GM19438 (cell line): ENCODE results near the gene TSPAN13.

ENCODE experiments used
- ATAC-seq: cut with Tn5 transposase; IDR thresholded peaks from one replicate; pipeline ENCODE4 v1.9.1; 2021; ENCODE audit warnings: low read depth; ENCODE audit not compliant: unreplicated experiment

The TSPAN13 gene

GRCh38 chr7:16773884-16774283 is 20.3 kb downstream of the TSPAN13 start:
- ATAC-seq = no peak

- no peak for ATAC-seq
Measured at GRCh38 chr7:16774294-16774693, 20.7 kb downstream of the TSPAN13 start.

GRCh38 chr7:16774986-16775385 is 21.4 kb downstream of the TSPAN13 start:
- ATAC-seq = no peak

DNA sequence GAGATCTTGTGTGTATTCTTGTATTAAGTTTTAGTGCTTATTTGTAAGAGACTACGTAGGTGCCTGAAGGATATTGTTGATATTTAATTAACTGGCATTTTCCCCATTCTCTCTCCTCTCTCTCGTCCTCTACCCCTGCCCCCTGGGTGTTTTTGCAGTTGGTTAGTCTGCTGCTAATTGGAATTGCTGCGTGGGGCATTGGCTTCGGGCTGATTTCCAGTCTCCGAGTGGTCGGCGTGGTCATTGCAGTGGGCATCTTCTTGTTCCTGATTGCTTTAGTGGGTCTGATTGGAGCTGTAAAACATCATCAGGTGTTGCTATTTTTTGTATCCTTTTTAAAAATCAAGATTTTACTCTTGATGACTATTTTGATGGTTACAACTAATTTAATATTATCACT is 22.5 kb downstream of the TSPAN13 start:
- no peak for ATAC-seq

DNA sequence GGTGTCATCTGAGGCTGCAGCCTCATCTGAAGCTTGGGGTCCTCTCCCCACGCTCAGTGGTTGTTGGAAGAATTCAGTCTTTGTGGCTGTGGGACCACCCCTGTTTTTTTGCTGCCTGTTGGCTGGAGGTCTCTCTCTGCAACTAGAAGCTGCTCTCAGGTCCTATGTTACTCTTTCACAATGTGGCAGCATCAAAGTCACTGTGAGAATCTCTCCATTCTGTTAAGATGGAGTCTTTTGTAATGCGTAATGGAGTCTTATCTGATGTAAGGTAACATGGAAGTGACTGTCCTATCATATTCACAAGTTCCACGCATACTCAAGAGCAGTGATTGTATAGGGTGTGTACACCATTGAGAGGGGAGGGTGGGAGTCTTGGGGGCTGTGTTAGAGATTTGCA is 24.9 kb downstream of the TSPAN13 start:
- ATAC-seq = no peak

DNA sequence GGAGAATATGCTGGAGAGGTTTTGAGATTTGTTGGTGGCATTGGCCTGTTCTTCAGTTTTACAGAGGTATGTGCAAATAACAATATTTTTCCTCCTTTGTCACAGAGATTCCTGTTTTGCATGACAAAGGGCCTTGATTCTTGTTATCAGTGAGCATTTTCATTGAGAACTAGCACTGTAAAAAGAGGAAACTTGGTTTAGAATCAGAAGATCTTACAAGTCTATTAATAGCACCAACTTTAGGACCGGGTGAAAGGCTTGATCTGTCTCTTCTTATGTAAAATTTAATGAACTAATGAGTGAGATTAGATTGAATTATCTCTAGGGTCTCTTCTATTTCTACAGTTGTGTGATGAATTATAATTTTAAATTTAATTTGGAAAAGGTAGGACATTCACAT is 25.5 kb downstream of the TSPAN13 start:
- ATAC-seq = no peak

DNA sequence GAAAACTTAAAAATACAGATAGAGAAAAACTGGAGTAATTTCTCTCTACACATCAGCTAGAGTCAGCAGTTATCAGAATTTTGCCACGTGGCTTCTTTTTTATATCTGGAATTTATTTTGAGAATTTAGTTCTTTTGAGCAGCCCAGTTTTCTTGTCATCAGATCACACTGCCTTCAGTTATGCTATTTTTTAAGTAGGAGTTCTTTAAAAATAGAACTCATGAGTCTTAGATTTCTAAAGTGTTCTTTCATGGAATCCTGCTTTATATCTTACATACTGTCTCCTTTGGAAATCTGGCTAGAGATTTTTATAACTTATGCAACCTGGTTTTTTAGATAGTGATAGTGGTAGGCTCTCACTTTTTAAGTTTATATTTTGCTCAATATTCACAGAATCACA is 27.0 kb downstream of the TSPAN13 start:
- ATAC-seq = no peak

- ATAC-seq = no peak
Measured at GRCh38 chr7:16785321-16785720, 31.8 kb downstream of the TSPAN13 start.

DNA sequence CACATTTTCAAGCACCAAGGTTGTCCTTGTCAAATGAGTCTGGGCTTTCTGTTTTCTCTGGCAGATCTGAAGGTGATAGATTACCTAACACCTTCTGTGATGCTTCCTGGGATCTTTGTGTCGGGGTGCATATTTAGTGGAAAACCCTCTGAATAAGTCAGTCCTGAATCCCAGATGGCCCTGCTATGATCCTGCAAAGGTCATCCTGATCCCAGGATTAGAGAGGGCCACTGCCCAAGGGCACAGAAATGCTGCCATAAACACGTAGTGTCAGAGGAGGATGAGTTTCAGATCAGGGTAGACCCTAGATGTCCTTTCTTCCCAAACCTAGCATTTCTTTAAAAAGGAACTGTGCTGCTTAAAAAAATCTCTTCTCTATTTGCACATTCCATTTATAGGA is 32.3 kb downstream of the TSPAN13 start:
- ATAC-seq = no peak

DNA sequence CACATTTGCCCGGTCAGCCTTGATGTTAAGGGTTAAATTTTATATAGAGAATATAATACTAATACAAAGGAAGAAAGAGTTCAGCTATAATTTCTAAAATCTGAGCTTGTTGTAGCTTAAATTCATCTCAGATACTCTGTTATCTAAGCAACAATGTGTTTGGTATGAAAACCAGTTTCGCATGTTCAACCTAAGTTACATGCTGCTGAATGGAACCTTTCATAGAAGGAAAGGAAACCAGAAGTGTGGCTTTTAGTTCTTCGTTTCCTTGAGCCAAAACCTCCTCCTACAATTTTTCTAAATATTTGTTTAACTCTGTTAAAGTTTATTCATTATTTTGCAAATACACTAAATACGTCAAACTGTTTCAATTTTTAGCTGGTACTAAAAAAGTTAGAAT is 32.7 kb downstream of the TSPAN13 start:
- ATAC-seq = no peak

DNA sequence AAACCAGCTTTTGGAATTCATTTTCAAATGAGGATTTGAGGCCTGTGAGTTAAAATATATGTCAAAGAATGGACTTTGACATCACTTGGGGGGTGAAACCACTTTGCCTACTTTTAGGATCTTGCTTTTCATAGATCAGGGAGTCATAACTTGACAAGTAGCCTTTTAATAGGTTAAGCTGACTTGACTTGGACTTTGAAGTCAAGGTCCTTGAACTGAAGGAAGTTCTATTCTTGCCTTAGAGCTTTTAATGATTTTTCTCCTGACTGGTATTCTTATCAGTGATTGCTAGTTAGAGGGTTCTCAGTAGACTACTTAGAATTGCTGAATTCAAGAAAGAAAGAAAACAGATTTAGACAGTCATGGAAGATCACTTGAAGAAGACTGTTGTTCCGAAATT is 33.6 kb downstream of the TSPAN13 start:
- ATAC-seq = no peak

- no peak for ATAC-seq
Measured at GRCh38 chr7:16791071-16791470, 37.5 kb downstream of the TSPAN13 start.

DNA sequence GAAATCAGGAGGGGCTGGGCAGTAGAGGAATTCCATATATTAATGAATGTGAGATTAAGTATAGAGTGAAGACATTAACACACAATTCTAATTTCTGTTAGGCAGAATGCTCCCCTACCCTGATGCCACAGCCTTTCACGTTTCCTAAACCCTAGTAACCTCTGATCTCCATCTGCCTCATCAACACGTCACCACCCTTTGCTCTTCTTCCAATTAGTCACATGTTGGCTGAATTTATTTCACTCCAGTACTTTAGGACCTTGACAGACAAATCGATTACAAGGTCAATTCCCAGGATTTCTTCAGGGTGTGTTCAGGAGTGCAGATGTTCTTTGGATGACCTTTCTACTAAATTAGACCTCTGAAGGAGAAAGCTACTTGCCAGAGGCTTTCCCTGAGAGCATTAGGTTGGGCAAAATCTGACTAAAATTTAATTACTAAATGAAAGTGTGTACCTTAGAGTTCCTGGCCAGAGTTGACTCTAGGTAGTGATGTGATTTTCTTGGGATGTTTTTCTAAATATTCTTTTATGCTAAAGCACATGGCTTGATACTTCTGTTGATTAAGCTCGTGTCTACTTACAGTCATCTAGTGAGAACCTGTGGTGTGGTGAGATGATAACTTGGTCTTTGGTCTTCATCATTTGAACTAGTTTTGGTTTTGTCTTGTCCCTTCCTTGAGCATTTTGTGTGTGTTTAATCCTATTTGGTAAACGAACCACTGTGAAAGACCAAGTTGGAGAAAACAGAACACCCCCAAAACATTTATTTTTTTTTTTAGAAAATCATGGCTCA is 38.5 kb downstream of the TSPAN13 start:
- ATAC-seq = no peak

DNA sequence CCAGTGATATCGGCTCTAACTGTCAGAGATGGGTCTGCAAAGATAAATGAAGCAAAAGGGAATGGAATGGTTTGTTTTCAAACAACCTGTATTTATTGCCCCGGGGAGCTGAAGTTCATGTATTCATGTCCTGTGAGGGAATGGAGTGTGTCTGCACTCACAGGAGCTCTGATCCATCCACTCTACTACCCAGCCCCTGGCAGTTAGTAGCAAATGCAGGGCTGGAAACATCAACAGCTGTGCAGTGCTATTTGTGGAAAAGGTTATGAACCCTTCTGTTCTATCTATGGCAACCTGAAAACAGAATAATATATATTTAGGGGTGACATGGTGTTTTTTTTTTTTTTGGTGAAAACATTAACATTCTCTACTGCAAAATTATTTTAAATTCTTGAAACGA is 41.4 kb downstream of the TSPAN13 start:
- ATAC-seq = no peak

DNA sequence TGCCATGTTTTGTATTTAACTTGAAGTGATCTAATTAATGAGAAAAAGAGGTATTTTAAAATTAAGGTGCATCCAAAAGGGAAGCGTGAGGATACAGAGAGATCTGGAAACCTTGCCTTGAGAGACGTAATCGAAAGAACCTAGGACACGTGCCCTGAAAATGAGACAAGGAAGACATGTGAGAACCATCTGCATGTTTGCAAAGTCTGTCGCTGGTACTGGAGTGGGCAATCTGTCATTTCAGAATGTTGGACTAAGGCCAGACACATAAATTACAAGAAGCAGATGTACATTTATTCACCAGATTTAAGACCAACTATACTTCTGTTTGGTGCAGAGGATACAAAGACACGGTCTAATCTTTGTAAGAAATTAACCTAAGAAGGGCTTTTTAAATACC is 42.1 kb downstream of the TSPAN13 start:
- no peak for ATAC-seq

- ATAC-seq = no peak
Measured at GRCh38 chr7:16801111-16801542, 47.6 kb downstream of the TSPAN13 start.

GRCh38 chr7:16801579-16801978 is 48.0 kb downstream of the TSPAN13 start:
- no peak for ATAC-seq

GRCh38 chr7:16803125-16803524 is 49.6 kb downstream of the TSPAN13 start:
- no peak for ATAC-seq

- ATAC-seq = no peak
Measured at GRCh38 chr7:16803881-16804673, 50.5 kb downstream of the TSPAN13 start.

DNA sequence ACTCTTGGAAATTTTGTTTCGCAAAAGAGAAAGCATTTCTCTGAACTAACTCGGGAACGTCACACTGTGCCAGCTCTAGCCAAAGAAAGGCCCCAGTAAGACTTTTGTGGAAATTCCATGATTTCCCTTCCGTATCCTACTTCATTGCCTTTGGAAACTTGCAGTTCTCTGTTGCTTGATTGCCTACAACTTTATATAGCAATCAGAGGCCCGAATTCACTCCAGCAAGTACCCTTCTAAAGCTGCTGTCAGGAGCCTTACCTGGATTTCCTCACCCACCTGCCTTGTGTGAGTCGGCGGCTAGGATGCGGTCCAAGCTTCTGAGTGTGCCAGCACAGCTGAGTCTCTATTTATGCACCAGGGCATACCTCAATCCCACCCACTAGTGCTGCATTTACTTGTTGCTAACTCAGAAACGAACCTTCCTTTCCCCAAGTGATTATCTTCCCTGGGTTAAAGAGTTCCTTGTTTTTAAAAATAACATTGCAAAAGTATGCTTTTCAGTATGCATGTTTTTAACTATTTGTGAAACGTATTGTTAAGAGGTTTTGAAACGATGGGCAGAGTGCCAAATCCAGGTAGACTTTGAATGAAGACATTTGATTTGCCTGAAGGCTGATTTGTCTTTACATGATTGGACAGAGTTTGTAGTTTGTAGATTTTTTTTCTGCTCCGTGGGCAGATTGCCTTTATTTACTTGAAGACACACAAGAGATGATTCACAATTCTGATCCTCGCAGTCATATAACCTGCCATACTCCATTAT is 51.3 kb downstream of the TSPAN13 start, which contains the start of gene AGR2:
AGR2 (minus strand) TSS at position 326 of the 766 bp plus-strand sequence. CDS start 3,203 bp downstream, outside the sequence.
- no peak for ATAC-seq

DNA sequence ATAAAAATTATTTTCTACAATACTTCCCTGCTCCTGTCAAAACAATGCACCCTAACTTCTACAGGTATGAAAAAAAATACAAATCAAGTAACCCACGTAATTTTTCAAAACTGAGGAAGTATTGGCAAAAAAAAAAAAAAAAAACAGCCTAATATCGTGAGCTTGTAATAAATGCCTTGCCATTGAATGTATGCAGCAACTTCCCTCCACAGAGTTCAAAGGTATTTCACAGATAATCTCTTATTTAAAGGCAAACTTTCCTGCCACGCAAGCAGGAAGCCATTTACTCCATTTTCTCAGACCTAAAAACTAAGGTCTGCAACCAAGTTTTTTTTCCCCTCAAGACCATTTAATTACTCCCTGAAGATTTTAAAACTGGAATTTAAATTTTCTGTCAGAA is 51.9 kb downstream of the TSPAN13 start:
- no peak for ATAC-seq
